H1 (cell line): Measurements from ENCODE around the gene RSF1. TPM values are rescaled to one million over a fixed set of nuclear protein-coding genes. Genes with fewer than 3 reads are reported as not detected.

ENCODE experiments used
- CTCF ChIA-PET: fragments of 300-600 bp; sonication (Branson Sonifier 250); formaldehyde crosslinking; loops from one replicate; lab custom pipeline; 2021; ENCODE audit not compliant: partially characterized antibody; lab: Charles Lee
- POLR2A ChIA-PET: fragments of 300-600 bp; sonication (Branson Sonifier 250); formaldehyde crosslinking; loops from one replicate; lab custom pipeline; 2021; ENCODE audit warnings: inconsistent platforms; ENCODE audit not compliant: partially characterized antibody; lab: Charles Lee
- DNase-seq, 2 experiments: peaks; one replicate each; pipeline versions ENCODE4 v3.0.0 to v3.0.0-alpha.2; 2010 to 2022; ENCODE audit warnings: low spot score in 2 of 2, low read depth in 1 of 2, mixed read lengths in 1 of 2
- FAIRE-seq: peaks from 2 replicates; lab custom pipeline; 2011; peaks lifted over from hg19 to GRCh38; lab: Jason Lieb, UNC
- H2AFZ ChIP-seq: 2 replicates; pipeline ENCODE4 v1.8.1; 2012; ENCODE audit warnings: low read length, inconsistent platforms
- H2AK5ac ChIP-seq: 2 replicates; pipeline ENCODE4 v1.6.1; 2013; ENCODE audit warnings: low read depth, low read length
- H2BK120ac ChIP-seq: replicated peaks from 2 replicates; pipeline ENCODE3; 2013; ENCODE audit warnings: low read depth, low read length, inconsistent platforms
- H2BK12ac ChIP-seq: 2 replicates; pipeline ENCODE4 v1.6.1; 2013; ENCODE audit warnings: low read depth, low read length
- H2BK15ac ChIP-seq: 2 replicates; pipeline ENCODE4 v1.6.1; 2013; ENCODE audit warnings: low read length
- H2BK20ac ChIP-seq: 2 replicates; pipeline ENCODE4 v1.6.1; 2013; ENCODE audit warnings: low read length
- H2BK5ac ChIP-seq: 2 replicates; pipeline ENCODE4 v1.6.1; 2013; ENCODE audit warnings: low read depth, low read length
- H3K14ac ChIP-seq: 2 replicates; pipeline ENCODE4 v1.6.1; 2013; ENCODE audit warnings: inconsistent platforms; ENCODE audit not compliant: insufficient read length
- H3K18ac ChIP-seq: 2 replicates; pipeline ENCODE4 v1.6.1; 2013; ENCODE audit warnings: low read length; ENCODE audit errors: extremely low read depth
- H3K23ac ChIP-seq: 2 replicates; pipeline ENCODE4 v1.6.1; 2013; ENCODE audit warnings: inconsistent platforms; ENCODE audit not compliant: insufficient read length
- H3K23me2 ChIP-seq: 2 replicates; pipeline ENCODE4 v1.6.1; 2013; ENCODE audit warnings: low read depth, low read length
- H3K27ac ChIP-seq: 2 replicates; pipeline ENCODE4 v1.6.1; 2011; ENCODE audit warnings: low read depth, low read length, inconsistent platforms
- H3K27me3 ChIP-seq, 4 experiments: replicated peaks in 1 of 4; 1 replicate in 1 of 4; 2 replicates in 3 of 4; pipeline versions ENCODE4 v1.6.1 to v1.8.1; 2011 to 2013; ENCODE audit warnings: low read length in 3 of 4, mild to moderate bottlenecking in 3 of 4, inconsistent platforms in 2 of 4, mixed read lengths in 2 of 4, moderate library complexity in 1 of 4; ENCODE audit not compliant: control insufficient read depth in 3 of 4, insufficient read depth in 3 of 4; ENCODE audit errors: extremely low read depth in 1 of 4
- H3K36me3 ChIP-seq, 4 experiments: 2 replicates each; pipeline versions ENCODE4 v1.6.1 to v1.8.1; 2011 to 2013; ENCODE audit warnings: mild to moderate bottlenecking in 4 of 4, low read length in 3 of 4, moderate library complexity in 2 of 4, control low read depth in 1 of 4, inconsistent platforms in 1 of 4; ENCODE audit not compliant: insufficient read depth in 4 of 4, control insufficient read depth in 2 of 4
- H3K4ac ChIP-seq: replicated peaks from 2 replicates; pipeline ENCODE3; 2013; ENCODE audit warnings: low read length, low read depth, mixed read lengths, inconsistent platforms; ENCODE audit not compliant: insufficient read length
- H3K4me1 ChIP-seq, 4 experiments: replicated peaks in 1 of 4; 1 replicate in 1 of 4; 2 replicates in 3 of 4; pipeline versions ENCODE4 v1.6.1 to v1.8.1; 2011 to 2013; ENCODE audit warnings: low read length in 3 of 4, inconsistent platforms in 2 of 4, mixed read lengths in 1 of 4; ENCODE audit not compliant: insufficient read depth in 4 of 4, control insufficient read depth in 3 of 4
- H3K4me2 ChIP-seq, 2 experiments: 2 replicates each; pipeline versions ENCODE4 v1.6.1 to v1.8.1; 2011 to 2013; ENCODE audit warnings: low read depth in 2 of 2, low read length in 2 of 2, control low read depth in 1 of 2, inconsistent platforms in 1 of 2, mild to moderate bottlenecking in 1 of 2; ENCODE audit not compliant: insufficient read depth in 1 of 2
- H3K4me3 ChIP-seq, 4 experiments: fragments of 200-600, 300-600 bp in 1 of 4; sonication (generic), shearing (Covaris generic), sonication (Bioruptor Twin) in 1 of 4; 2 replicates each; pipeline versions ENCODE4 v1.5.1 to v1.8.1; 2011 to 2016; ENCODE audit warnings: low read length in 4 of 4, low read depth in 3 of 4, control low read depth in 2 of 4, inconsistent platforms in 2 of 4, mild to moderate bottlenecking in 2 of 4, mixed read lengths in 1 of 4, moderate library complexity in 1 of 4; ENCODE audit not compliant: insufficient read depth in 2 of 4; ENCODE audit errors: extremely low read depth in 1 of 4
- H3K56ac ChIP-seq: replicated peaks from 2 replicates; pipeline ENCODE3; 2013; ENCODE audit warnings: low read depth, mild to moderate bottlenecking, mixed read lengths, low read length, inconsistent platforms; ENCODE audit not compliant: insufficient read length
- H3K79me1 ChIP-seq: 2 replicates; pipeline ENCODE4 v1.6.1; 2013; ENCODE audit warnings: low read depth, low read length, control low read depth
- H3K79me2 ChIP-seq, 2 experiments: 2 replicates each; pipeline versions ENCODE4 v1.6.1 to v1.8.1; 2012 to 2013; ENCODE audit warnings: low read length in 2 of 2, mild to moderate bottlenecking in 2 of 2, inconsistent platforms in 1 of 2; ENCODE audit not compliant: insufficient read depth in 2 of 2, control insufficient read depth in 1 of 2
- H3K9ac ChIP-seq, 4 experiments: replicated peaks in 1 of 4; 1 replicate in 1 of 4; 2 replicates in 3 of 4; pipeline versions ENCODE4 v1.6.1 to v1.8.1; 2011 to 2013; ENCODE audit warnings: low read depth in 3 of 4, low read length in 3 of 4, control low read depth in 2 of 4, mild to moderate bottlenecking in 2 of 4, moderate library complexity in 2 of 4, inconsistent platforms in 1 of 4; ENCODE audit errors: extremely low read depth in 1 of 4
- H3K9me3 ChIP-seq, 2 experiments: 2 replicates each; pipeline versions ENCODE4 v1.6.1 to v1.8.1; 2012 to 2013; ENCODE audit warnings: mild to moderate bottlenecking in 2 of 2, moderate library complexity in 2 of 2, control low read depth in 1 of 2, inconsistent platforms in 1 of 2, low read depth in 1 of 2, low read length in 1 of 2, mixed read lengths in 1 of 2; ENCODE audit not compliant: insufficient read depth in 2 of 2
- H4K20me1 ChIP-seq, 2 experiments: replicated peaks in 1 of 2; 2 replicates each; pipeline versions ENCODE3 to v1.8.1; 2011 to 2013; ENCODE audit warnings: inconsistent platforms in 2 of 2, low read length in 2 of 2, mild to moderate bottlenecking in 1 of 2; ENCODE audit not compliant: insufficient read depth in 2 of 2, control insufficient read depth in 1 of 2
- H4K5ac ChIP-seq: 2 replicates; pipeline ENCODE4 v1.6.1; 2013; ENCODE audit warnings: low read length, low read depth, mixed read lengths, inconsistent platforms; ENCODE audit not compliant: insufficient read length
- H4K8ac ChIP-seq: 2 replicates; pipeline ENCODE4 v1.8.0; 2013; ENCODE audit warnings: mild to moderate bottlenecking, moderate library complexity, low read length, inconsistent platforms; ENCODE audit not compliant: insufficient read depth; ENCODE audit errors: extremely low read depth
- H4K91ac ChIP-seq: replicated peaks from 2 replicates; pipeline ENCODE3; 2013; ENCODE audit warnings: low read length, mixed read lengths, inconsistent platforms; ENCODE audit not compliant: insufficient read length
- CEBPB ChIP-seq: IDR thresholded peaks from 2 replicates; pipeline ENCODE4 v1.6.1; 2012; ENCODE audit warnings: low read depth, low read length
- GTF2F1 ChIP-seq: IDR thresholded peaks from 2 replicates; pipeline ENCODE4 v1.6.1; 2012; ENCODE audit warnings: low read depth, low read length, improper control_type of control experiment, borderline replicate concordance
- POLR2A ChIP-seq, 2 experiments: IDR thresholded peaks; 1 replicate in 1 of 2; 2 replicates in 1 of 2; pipeline ENCODE4 v1.6.1; 2011; ENCODE audit warnings: low read depth in 2 of 2, low read length in 2 of 2, mild to moderate bottlenecking in 2 of 2; ENCODE audit errors: control extremely low read depth in 1 of 2
- TBP ChIP-seq: IDR thresholded peaks from 2 replicates; pipeline ENCODE4 v1.6.1; 2011; ENCODE audit warnings: low read depth, low read length, improper control_type of control experiment
- WGBS, 2 experiments: shearing (Covaris generic) in 1 of 2; methylation state at CpG; one replicate each; pipeline versions ENCODE4 v1.1.6 to v1.1.7; 2013 to 2015; ENCODE audit warnings: low lambda C conversion rate in 2 of 2, mixed read lengths in 2 of 2, inconsistent platforms in 1 of 2, low coverage in 1 of 2, missing lambda C conversion rate in 1 of 2; ENCODE audit not compliant: insufficient replicate concordance in 2 of 2, insufficient coverage in 1 of 2, insufficient read length in 1 of 2; ENCODE audit errors: extremely low coverage in 1 of 2, missing lambda C conversion rate in 1 of 2; 5-methylcytosine and 5-hydroxymethylcytosine counted together
- polyA plus RNA-seq, 7 experiments: library from polyadenylated mRNA; depleted of rRNA in 3 of 7; stranded (reverse) in 5 of 7; unstranded in 2 of 7; fragments of >200 nt in 5 of 7; fragments of 200-250 nt in 2 of 7; gene quantifications; 1 replicate in 5 of 7; 2 replicates in 1 of 7; 4 replicates in 1 of 7; pipeline versions ENCODE4 v1.2.1 to v1.2.3, GENCODE V29; 2011 to 2013; ENCODE audit warnings: missing spikeins in 2 of 7, mixed read lengths in 2 of 7
- total RNA-seq: library from RNA; stranded (reverse); fragmentation: NEBNext Ultra II Directional; extraction: Animal tissue kit (Norgen Biotek cat#: 25700); gene quantifications from 2 replicates; pipeline ENCODE4 v1.2.1, GENCODE V29; 2021

RSF1 gene
- total and polyA plus RNA-seq, 2 of the 8 experiments (the other 6 are each of a cell fraction or from before 2014, with no cell fraction given): 17.8 to 87.9 TPM

DNA sequence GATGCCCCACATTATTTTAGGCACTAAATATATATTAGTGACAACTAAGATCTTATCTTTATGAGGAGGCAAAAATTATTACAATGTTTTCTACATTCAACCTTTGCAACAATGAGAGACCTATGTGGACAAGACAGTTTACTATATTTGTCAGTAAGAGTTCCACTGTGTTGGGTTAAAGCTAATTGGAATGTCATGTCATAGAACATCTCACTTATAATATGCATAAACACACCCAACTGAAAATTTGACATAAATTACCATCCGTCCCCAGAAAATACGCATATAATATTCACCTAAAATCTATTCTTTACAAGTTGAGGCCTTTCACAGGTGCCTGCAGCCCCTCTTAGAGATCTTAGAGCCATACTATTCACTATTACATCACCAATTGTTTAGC, 84.0 kb downstream of the RSF1 start:
- FAIRE-seq (no peak), DNase-seq (no peak)
- 91% methylated on average over 2 of the region's 2 CpGs; no CpG with 5 or more reads in 1 of the 2 experiments for WGBS, 2 experiments
- Histone ChIP-seq H3K36me3 (peaks cover 0 to 61% (median 23%) of the 10 kb centered on the region in 4 experiments; a peak in 7 of 8 replicates), H3K27me3 (no peaks in the 10 kb centered on the region), H3K9me3 (peaks cover 5 to 6% of the 10 kb centered on the region in 2 experiments; a peak in 3 of 4 replicates), H3K23ac (no peak overlapping the region), H3K79me2 (peaks cover 0 to 5% of the 10 kb centered on the region in 2 experiments; a peak in 2 of 4 replicates), H3K56ac (no peak overlapping the region), H3K27ac (no peak overlapping the region), H2AK5ac (no peak overlapping the region), H3K14ac (no peak overlapping the region), H3K4ac (no peak overlapping the region), H4K8ac (no peak overlapping the region), H4K20me1 (no peaks in the 10 kb centered on the region), H3K4me2 (no peak overlapping the region), H4K5ac (no peak overlapping the region), H2BK15ac (no peak overlapping the region), H3K4me1 (no peaks in the 10 kb centered on the region), H2AFZ (no peak overlapping the region), H2BK5ac (no peak overlapping the region), H3K4me3 (no peak overlapping the region), H3K23me2 (no peaks in the 10 kb centered on the region; the same call in 1 of the 2 replicates), H3K79me1 (no peaks in the 10 kb centered on the region), H2BK20ac (no peak overlapping the region), H2BK12ac (no peak overlapping the region), H2BK120ac (no peak overlapping the region), H3K9ac (no peak overlapping the region), H4K91ac (no peak overlapping the region), H3K18ac (no peak overlapping the region)
- ChIA-PET POLR2A (no interaction called here), CTCF (no interaction called here)
- TF ChIP-seq GTF2F1 (no peak), POLR2A (IDR thresholded peaks at IDR 0.05; ENCODE audit: control extremely low read depth in 1 of 2, low read depth in 2 of 2, low read length in 2 of 2) (no peak), TBP (no peak), CEBPB (no peak)
